Lung (tissue), 12 donors: ENCODE measurements around the gene FZD4. TPM values are rescaled to one million over a fixed set of nuclear protein-coding genes. Genes with fewer than 3 reads are reported as not detected.

Source experiments
- ATAC-seq: fragments of 200-7000 bp; cut with Tn5 transposase; one replicate; pipeline ENCODE4 v1.9.1; 2020; ENCODE audit warnings: moderate number of reproducible peaks; ENCODE audit not compliant: insufficient read depth, low FRiP score
- DNase-seq, 3 donors: peaks; one replicate each; pipeline ENCODE4 v3.0.0-alpha.2; 2013 to 2017
- H3K27ac ChIP-seq, 2 donors: one replicate each; pipeline ENCODE4 v1.5.1; 2013; ENCODE audit warnings: mild to moderate bottlenecking in 2 of 2, moderate library complexity in 2 of 2, control low read depth in 1 of 2, inconsistent platforms in 1 of 2, low read depth in 1 of 2, low read length in 1 of 2
- H3K27me3 ChIP-seq, 3 donors: one replicate each; pipeline ENCODE4 v1.5.1; 2013; ENCODE audit warnings: low read length in 2 of 3; ENCODE audit not compliant: control insufficient read depth in 3 of 3, insufficient read depth in 3 of 3
- H3K36me3 ChIP-seq, 4 donors: one replicate each; pipeline ENCODE4 v1.5.1; 2013; ENCODE audit warnings: low read length in 4 of 4, mild to moderate bottlenecking in 1 of 4, moderate library complexity in 1 of 4; ENCODE audit not compliant: control insufficient read depth in 4 of 4, insufficient read depth in 4 of 4
- H3K4me1 ChIP-seq, 5 donors: one replicate each; pipeline ENCODE4 v1.5.1; 2013; ENCODE audit warnings: low read length in 5 of 5, mild to moderate bottlenecking in 2 of 5, moderate library complexity in 1 of 5; ENCODE audit not compliant: control insufficient read depth in 5 of 5, insufficient read depth in 5 of 5
- H3K4me3 ChIP-seq: one replicate; pipeline ENCODE4 v1.5.1; 2013; ENCODE audit warnings: mild to moderate bottlenecking, control low read depth, moderate library complexity
- H3K9ac ChIP-seq, 2 donors: one replicate each; pipeline ENCODE4 v1.5.1; 2013; ENCODE audit warnings: low read length in 2 of 2, control low read depth in 1 of 2; ENCODE audit not compliant: insufficient read depth in 1 of 2
- H3K9me3 ChIP-seq, 4 donors: one replicate each; pipeline ENCODE4 v1.5.1; 2013; ENCODE audit warnings: low read length in 3 of 4, mild to moderate bottlenecking in 1 of 4, moderate library complexity in 1 of 4; ENCODE audit not compliant: control insufficient read depth in 4 of 4, insufficient read depth in 3 of 4
- CTCF ChIP-seq: IDR thresholded peaks from 2 replicates; pipeline ENCODE4 v1.5.1; 2012; ENCODE audit warnings: mild to moderate bottlenecking; ENCODE audit errors: control extremely low read depth, extremely low read depth
- WGBS, 2 donors: extraction: QIAGEN DNeasy Blood & Tissue Kit; methylation state at CpG; one replicate each; pipeline ENCODE4 v1.1.7; 2013; 5-methylcytosine and 5-hydroxymethylcytosine counted together
- polyA plus RNA-seq, 2 donors: library from polyadenylated mRNA; stranded (reverse); fragments of 200-250 nt; gene quantifications; one replicate each; pipeline ENCODE4 v1.2.1, GENCODE V29; 2013
- total RNA-seq, 2 donors: library from RNA; depleted of rRNA in 1 of 2; stranded (reverse); fragments of >200 nt in 1 of 2; gene quantifications; one replicate each; pipeline ENCODE4 v1.2.1, GENCODE V29; 2014 to 2021
- donor health status: control.
- donor health status: control.
- donor health status: Bipolar disorder and iron deficiency.
- donor health status: healthy.
- donor health status: DM: yes; HTN: yes; CAD: no.

Gene FZD4
- total and polyA plus RNA-seq, 4 donors, result 12.0 to 40.0 (median 20.9) TPM

GRCh38 chr11:86956905-86957195 is 1.7 kb upstream of the FZD4 start:
- ATAC-seq (no peak), DNase-seq (no peak)
- no peak for TF ChIP-seq CTCF
- Histone ChIP-seq H3K36me3 (peaks cover 0 to 6% (median 4%) of the 10 kb centered on the region in 4 donors), H3K9ac (no peak overlapping the region), H3K27me3 (no peaks in the 10 kb centered on the region), H3K4me1 (peaks cover 7 to 42% (median 12%) of the 10 kb centered on the region in 5 donors), H3K4me3 (no peak overlapping the region), H3K9me3 (no peaks in the 10 kb centered on the region), H3K27ac (peak overlapping the region; percentile 86 to 94)
- 54 to 78% methylated on average over 2 of the region's 2 CpGs for WGBS, 2 donors

DNA sequence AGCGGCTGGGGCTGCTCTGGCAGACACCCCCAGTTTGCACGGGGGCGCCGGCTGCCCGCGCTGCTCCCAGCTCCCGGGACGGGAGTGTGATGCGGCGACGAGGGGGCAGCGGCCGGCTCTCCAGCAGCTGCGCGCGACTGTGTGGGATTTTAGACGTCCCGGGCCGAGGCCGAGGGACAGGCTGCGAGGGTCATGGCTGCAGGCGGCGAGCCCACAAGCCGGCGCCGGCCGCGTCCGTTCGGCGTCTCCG is 159 bp downstream of the FZD4 start:
- DNase-seq, result no peak

GRCh38 chr11:86954269-86955110 is 705 bp downstream of the FZD4 start:
- peak overlapping the region; percentile 23 to 41 for H3K9ac ChIP-seq
- WGBS, 2 donors, result 6% methylated on average over 43 of the region's 43 CpGs
- no peak for TF ChIP-seq CTCF
- ATAC-seq (no peak), DNase-seq (peak; percentile 44 to 76 (median 58))
- H3K27me3 ChIP-seq, result no peaks in the 10 kb centered on the region
- H3K27ac ChIP-seq, result peak overlapping the region; percentile 93 to 94
- peak overlapping the region; percentile 91 for H3K4me3 ChIP-seq
- no peaks in the 10 kb centered on the region for H3K9me3 ChIP-seq
- peaks cover 2 to 15% (median 12%) of the 10 kb centered on the region in 4 donors for H3K36me3 ChIP-seq
- peaks cover 14 to 66% (median 29%) of the 10 kb centered on the region in 5 donors for H3K4me1 ChIP-seq

More for the DNA sequence above, 159 bp downstream of the FZD4 start:
- H3K27ac ChIP-seq, result peak overlapping the region; percentile 93 to 94
- H3K27me3 ChIP-seq, result no peaks in the 10 kb centered on the region
- ATAC-seq, result no peak
- peak overlapping the region; percentile 91 for H3K4me3 ChIP-seq
- TF ChIP-seq CTCF, result no peak
- H3K9me3 ChIP-seq, result no peaks in the 10 kb centered on the region
- H3K9ac ChIP-seq, result no peak overlapping the region
- H3K36me3 ChIP-seq, result peaks cover 2 to 15% (median 12%) of the 10 kb centered on the region in 4 donors
- peaks cover 12 to 60% (median 24%) of the 10 kb centered on the region in 5 donors for H3K4me1 ChIP-seq
- WGBS, 2 donors, result 1% methylated on average over 18 to 32 of the region's 32 CpGs
